NCI-H2171 (cell line): ENCODE measurements around the gene UGGT2.
"Not testable (repeated sequence)": the region's sequence is repeated elsewhere in the genome, so short reads cannot be mapped to it uniquely, and the experiment has no call there.

Source experiments
- DNase-seq: peaks from one replicate; lab custom pipeline; 2025; lab: John Stamatoyannopoulos, UW

Gene UGGT2

GRCh38 chr13:95898256-95898655 lies 154.9 kb downstream of the UGGT2 start:
- DNase-seq: no peak

- DNase-seq: no peak
These were observed 156.9 kb downstream of the UGGT2 start for GRCh38 chr13:95896301-95896700.

- DNase-seq: no peak
These were observed 159.3 kb downstream of the UGGT2 start for GRCh38 chr13:95893861-95894260.

GRCh38 chr13:95882121-95882520 lies 171.1 kb downstream of the UGGT2 start:
- DNase-seq: no peak

- DNase-seq: no peak
These were observed 172.9 kb downstream of the UGGT2 start for GRCh38 chr13:95880331-95880730.

GRCh38 chr13:95874286-95874685 lies 178.9 kb downstream of the UGGT2 start:
- no peak for DNase-seq

GRCh38 chr13:95870421-95870820 lies 182.8 kb downstream of the UGGT2 start:
- no peak for DNase-seq

- no peak for DNase-seq
These were observed 188.1 kb downstream of the UGGT2 start for GRCh38 chr13:95865080-95865615.

GRCh38 chr13:95862408-95862807 lies 190.8 kb downstream of the UGGT2 start:
- DNase-seq: no peak

- no peak for DNase-seq
These were observed 191.9 kb downstream of the UGGT2 start for GRCh38 chr13:95861296-95861695.

- DNase-seq: peak; percentile 39
These were observed 194.7 kb downstream of the UGGT2 start for GRCh38 chr13:95858286-95859075.

- DNase-seq: not testable (repeated sequence)
These were observed 207.5 kb downstream of the UGGT2 start for GRCh38 chr13:95845656-95846055.

- DNase-seq: no peak
These were observed 210.3 kb downstream of the UGGT2 start for GRCh38 chr13:95842898-95843297.

- no peak for DNase-seq
These were observed 211.3 kb downstream of the UGGT2 start for GRCh38 chr13:95841894-95842293.

GRCh38 chr13:95834134-95834765 lies 219.0 kb downstream of the UGGT2 start:
- peak; percentile 39 for DNase-seq

- DNase-seq: no peak
These were observed 219.5 kb downstream of the UGGT2 start for GRCh38 chr13:95833719-95834118.

GRCh38 chr13:95833126-95833525 lies 220.1 kb downstream of the UGGT2 start:
- DNase-seq: no peak

GRCh38 chr13:95822303-95822702 lies 230.9 kb downstream of the UGGT2 start:
- DNase-seq: no peak

- no peak for DNase-seq
These were observed 238.7 kb downstream of the UGGT2 start for GRCh38 chr13:95814495-95814894.

- no peak for DNase-seq
These were observed 240.1 kb downstream of the UGGT2 start for GRCh38 chr13:95813139-95813538.

GRCh38 chr13:95809429-95809828 lies 243.8 kb downstream of the UGGT2 start:
- DNase-seq: no peak

GRCh38 chr13:95805921-95806320 lies 247.3 kb downstream of the UGGT2 start:
- DNase-seq: no peak

- DNase-seq: no peak
These were observed 251.4 kb downstream of the UGGT2 start for GRCh38 chr13:95801825-95802224.
